Gastroesophageal sphincter (tissue), 3 donors: ENCODE results near the gene SNX5.

Experiments
- EP300 ChIP-seq: sonication (generic); formaldehyde crosslinking; IDR thresholded peaks from one replicate; pipeline ENCODE4 v1.6.1; 2017; ENCODE audit warnings: antibody characterized with exemption, mild to moderate bottlenecking
- POLR2AphosphoS5 ChIP-seq: sonication (generic); formaldehyde crosslinking; IDR thresholded peaks from one replicate; pipeline ENCODE4 v1.6.1; 2017; ENCODE audit warnings: antibody characterized with exemption
- TF ChIP-seq, protein P1 (sequence below), 4 experiments: fragments of 200-600 bp in 2 of 4; fragments of 450-650 bp in 2 of 4; sonication (generic) in 1 of 4; IDR thresholded peaks; one replicate each; pipeline ENCODE4 v1.5.1; 2017 to 2019; ENCODE audit warnings: antibody characterized with exemption in 4 of 4, mild to moderate bottlenecking in 2 of 4, moderate library complexity in 2 of 4

DNA sequence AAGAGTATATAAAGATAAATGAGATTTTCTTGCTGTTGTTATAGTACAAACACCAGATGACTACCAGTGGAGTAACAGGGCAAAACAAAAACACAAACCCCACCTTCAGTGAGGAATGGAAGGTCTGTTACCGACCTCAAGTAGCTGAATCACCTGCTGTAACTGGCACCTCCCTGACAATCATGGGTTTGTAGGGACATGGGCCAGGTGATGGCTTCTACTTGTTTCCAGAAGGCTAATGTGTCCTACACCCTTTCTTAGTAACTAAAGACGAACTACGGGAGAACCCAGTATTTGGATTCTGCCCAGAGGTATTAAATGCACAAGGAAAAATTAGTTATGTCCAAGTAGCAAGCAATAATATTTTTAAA, 26.8 kb downstream of the SNX5 start:
- TF ChIP-seq, protein P1, sequence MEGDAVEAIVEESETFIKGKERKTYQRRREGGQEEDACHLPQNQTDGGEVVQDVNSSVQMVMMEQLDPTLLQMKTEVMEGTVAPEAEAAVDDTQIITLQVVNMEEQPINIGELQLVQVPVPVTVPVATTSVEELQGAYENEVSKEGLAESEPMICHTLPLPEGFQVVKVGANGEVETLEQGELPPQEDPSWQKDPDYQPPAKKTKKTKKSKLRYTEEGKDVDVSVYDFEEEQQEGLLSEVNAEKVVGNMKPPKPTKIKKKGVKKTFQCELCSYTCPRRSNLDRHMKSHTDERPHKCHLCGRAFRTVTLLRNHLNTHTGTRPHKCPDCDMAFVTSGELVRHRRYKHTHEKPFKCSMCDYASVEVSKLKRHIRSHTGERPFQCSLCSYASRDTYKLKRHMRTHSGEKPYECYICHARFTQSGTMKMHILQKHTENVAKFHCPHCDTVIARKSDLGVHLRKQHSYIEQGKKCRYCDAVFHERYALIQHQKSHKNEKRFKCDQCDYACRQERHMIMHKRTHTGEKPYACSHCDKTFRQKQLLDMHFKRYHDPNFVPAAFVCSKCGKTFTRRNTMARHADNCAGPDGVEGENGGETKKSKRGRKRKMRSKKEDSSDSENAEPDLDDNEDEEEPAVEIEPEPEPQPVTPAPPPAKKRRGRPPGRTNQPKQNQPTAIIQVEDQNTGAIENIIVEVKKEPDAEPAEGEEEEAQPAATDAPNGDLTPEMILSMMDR (IDR thresholded peaks at IDR 0.05): no peak
- TF ChIP-seq POLR2AphosphoS5 (no peak), EP300 (no peak)
